SU-DHL-6 (cell line): Measurements from ENCODE around the gene IGF2R.

ENCODE experiments used
- H2AFZ ChIP-seq: fragments of 200-600 bp; sonication (generic); 2 replicates; pipeline ENCODE4 v1.6.1; 2014; ENCODE audit warnings: low read depth, mild to moderate bottlenecking, moderate library complexity, mixed read lengths, antibody characterized with exemption, low read length; ENCODE audit not compliant: severe bottlenecking
- H3F3A ChIP-seq: fragments of 200-600 bp; shearing (Covaris generic); 2 replicates; pipeline ENCODE4 v1.6.0; 2016; ENCODE audit warnings: antibody characterized with exemption, mild to moderate bottlenecking; ENCODE audit not compliant: insufficient read depth
- H3K27ac ChIP-seq: fragments of 200-600 bp; sonication (generic); 2 replicates; pipeline ENCODE4 v1.5.1; 2016; ENCODE audit warnings: low read depth, mild to moderate bottlenecking, low read length, moderate library complexity, mixed read lengths
- H3K27me3 ChIP-seq: fragments of 200-600 bp; sonication (generic), shearing (Covaris generic); 2 replicates; pipeline ENCODE4 v1.6.0; 2014; ENCODE audit warnings: mild to moderate bottlenecking, low read length
- H3K36me3 ChIP-seq: fragments of 200-600 bp; sonication (generic); 2 replicates; pipeline ENCODE4 v1.6.1; 2014; ENCODE audit warnings: mild to moderate bottlenecking, low read length, mixed read lengths
- H3K4me2 ChIP-seq: fragments of 300-600, 200-600 bp; shearing (Covaris generic), sonication (generic); 2 replicates; pipeline ENCODE4 v1.6.0; 2014; ENCODE audit warnings: low read length, low read depth, mild to moderate bottlenecking; ENCODE audit not compliant: poor library complexity, severe bottlenecking
- H3K4me3 ChIP-seq: fragments of 200-600 bp; sonication (generic); 2 replicates; pipeline ENCODE4 v1.5.1; 2014; ENCODE audit warnings: antibody characterized with exemption, low read length, mild to moderate bottlenecking, mixed read lengths; ENCODE audit not compliant: insufficient read depth, poor library complexity, severe bottlenecking
- H3K79me2 ChIP-seq: fragments of 200-600 bp; sonication (generic); 2 replicates; pipeline ENCODE4 v1.6.1; 2014; ENCODE audit warnings: mild to moderate bottlenecking, low read length, moderate library complexity; ENCODE audit not compliant: insufficient read depth
- H3K9ac ChIP-seq: fragments of 200-600 bp; sonication (generic); 2 replicates; pipeline ENCODE4 v1.7.0; 2014; ENCODE audit warnings: mild to moderate bottlenecking, low read length
- H3K9me2 ChIP-seq: fragments of 200-600 bp; sonication (generic); replicated peaks from 2 replicates; pipeline ENCODE4 v1.6.1; 2014; ENCODE audit warnings: low read length; ENCODE audit not compliant: insufficient read depth
- H3K9me3 ChIP-seq: fragments of 200-600 bp; sonication (generic); 2 replicates; pipeline ENCODE4 v1.6.1; 2014; ENCODE audit warnings: low read length, mixed read lengths; ENCODE audit not compliant: insufficient read depth
- H4K20me1 ChIP-seq: fragments of 200-600 bp; sonication (generic); 2 replicates; pipeline ENCODE4 v1.6.1; 2014; ENCODE audit warnings: low read depth, mild to moderate bottlenecking, antibody characterized with exemption, low read length, moderate library complexity, mixed read lengths
- CTCF ChIP-seq: fragments of 200-600 bp; sonication (generic); IDR thresholded peaks from one replicate; pipeline ENCODE4 v1.5.1; 2017; ENCODE audit warnings: antibody characterized with exemption, mild to moderate bottlenecking, low read length, moderate library complexity; ENCODE audit not compliant: insufficient read depth, poor library complexity, severe bottlenecking
- EZH2phosphoT487 ChIP-seq: fragments of 200-600 bp; sonication (generic), shearing (Covaris generic); conservative IDR thresholded peaks from 2 replicates; pipeline ENCODE4 v1.6.1; 2018; ENCODE audit warnings: mild to moderate bottlenecking, antibody characterized with exemption, low read length, moderate library complexity, mixed read lengths

Gene IGF2R

DNA sequence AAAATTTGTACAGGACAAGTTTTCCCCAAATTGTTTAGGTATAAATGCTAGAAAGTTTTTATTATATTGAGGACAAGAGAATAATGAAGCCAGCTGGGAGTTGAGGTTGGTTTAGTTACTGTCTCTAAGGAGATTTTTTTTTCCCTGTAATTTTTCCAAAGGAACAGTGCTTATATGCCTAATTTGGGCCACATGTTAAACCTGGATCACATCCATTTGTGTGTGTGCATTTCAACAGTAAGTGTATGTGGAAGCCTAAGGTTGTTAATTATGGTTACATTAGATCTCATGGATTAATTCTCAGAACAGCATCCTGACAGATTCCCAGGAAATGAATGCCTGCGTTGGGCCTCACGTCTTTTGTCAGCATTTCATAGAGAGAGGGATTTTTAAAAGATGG, 4.5 kb downstream of the IGF2R start:
- Histone ChIP-seq H3K27ac (no peak overlapping the region), H3K9me2 (no peaks in the 10 kb centered on the region), H3K79me2 (peaks cover 85% of the 10 kb centered on the region), H3F3A (no peaks in the 10 kb centered on the region), H3K27me3 (no peaks in the 10 kb centered on the region), H3K9me3 (no peaks in the 10 kb centered on the region), H3K4me3 (no peak overlapping the region), H3K9ac (no peak overlapping the region), H4K20me1 (peaks cover 45% of the 10 kb centered on the region), H2AFZ (no peak overlapping the region), H3K36me3 (no peaks in the 10 kb centered on the region), H3K4me2 (no peak overlapping the region)
- no peak for TF ChIP-seq CTCF
- no peak for TF ChIP-seq EZH2phosphoT487

GRCh38 chr6:159973951-159974350, 5.1 kb downstream of the IGF2R start:
- no peaks in the 10 kb centered on the region for H3K27me3 ChIP-seq
- no peaks in the 10 kb centered on the region for H3F3A ChIP-seq
- H3K36me3 ChIP-seq, result no peaks in the 10 kb centered on the region
- H3K27ac ChIP-seq, result no peak overlapping the region
- no peak overlapping the region for H3K4me3 ChIP-seq
- H3K9ac ChIP-seq, result no peak overlapping the region
- H3K9me3 ChIP-seq, result no peaks in the 10 kb centered on the region
- no peak overlapping the region for H3K4me2 ChIP-seq
- H3K9me2 ChIP-seq, result no peaks in the 10 kb centered on the region
- no peak for TF ChIP-seq EZH2phosphoT487
- no peak for TF ChIP-seq CTCF
- H3K79me2 ChIP-seq, result peaks cover 90% of the 10 kb centered on the region
- peaks cover 45% of the 10 kb centered on the region for H4K20me1 ChIP-seq
- no peak overlapping the region for H2AFZ ChIP-seq

DNA sequence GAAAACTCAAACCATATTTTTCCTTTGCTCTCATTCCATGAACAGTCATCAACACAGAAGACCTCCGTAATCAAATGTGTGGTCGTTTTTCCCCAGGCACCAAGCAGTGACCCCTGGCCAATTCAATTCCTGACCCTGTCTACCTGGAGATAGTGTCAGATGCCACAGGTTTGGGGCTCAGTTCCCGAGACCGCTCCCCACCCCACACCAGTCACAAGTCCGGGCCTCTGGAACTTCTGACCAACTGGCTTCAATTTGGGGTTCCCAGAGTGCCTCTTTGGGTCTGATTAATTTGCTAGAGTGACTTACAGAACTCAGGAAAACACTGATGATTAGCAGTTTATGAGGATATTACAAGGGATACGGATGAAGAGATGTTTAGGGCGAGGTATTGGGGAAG, 6.0 kb downstream of the IGF2R start:
- Histone ChIP-seq H3K27ac (no peak overlapping the region), H3K4me3 (no peak overlapping the region), H4K20me1 (peaks cover 45% of the 10 kb centered on the region), H2AFZ (no peak overlapping the region), H3K9me2 (no peaks in the 10 kb centered on the region), H3K4me2 (no peak overlapping the region), H3K9me3 (no peaks in the 10 kb centered on the region), H3K9ac (no peak overlapping the region), H3K79me2 (peaks cover 85% of the 10 kb centered on the region), H3F3A (no peaks in the 10 kb centered on the region), H3K36me3 (no peaks in the 10 kb centered on the region), H3K27me3 (no peaks in the 10 kb centered on the region)
- no peak for TF ChIP-seq EZH2phosphoT487
- no peak for TF ChIP-seq CTCF
